Immature natural killer cell (primary cell): ENCODE measurements around the gene VPS52. TPM values are rescaled to one million over a fixed set of nuclear protein-coding genes. Genes with fewer than 3 reads are reported as not detected.

Experiments used
- DNase-seq, 3 donors: peaks; one replicate each; pipeline ENCODE4 v3.0.0; 2022; ENCODE audit warnings: mixed read lengths in 1 of 3
- H3K27ac Mint-ChIP-seq, 6 donors: one replicate each; pipeline ENCODE4 v1.8.0; 2020; ENCODE audit warnings: mixed read lengths in 6 of 6, mild to moderate bottlenecking in 5 of 6, inconsistent platforms in 4 of 6, moderate library complexity in 3 of 6
- H3K27me3 Mint-ChIP-seq, 3 donors: one replicate each; pipeline ENCODE4 v1.8.0; 2020 to 2021; ENCODE audit warnings: low read depth in 3 of 3, mild to moderate bottlenecking in 3 of 3, mixed read lengths in 3 of 3, moderate library complexity in 3 of 3, inconsistent platforms in 1 of 3
- H3K36me3 Mint-ChIP-seq, 3 donors: one replicate each; pipeline ENCODE4 v1.8.0; 2020; ENCODE audit warnings: mixed read lengths in 3 of 3, inconsistent platforms in 2 of 3, mild to moderate bottlenecking in 2 of 3
- H3K4me1 Mint-ChIP-seq, 2 donors: one replicate each; pipeline ENCODE4 v1.8.0; 2020; ENCODE audit warnings: inconsistent platforms in 2 of 2, mild to moderate bottlenecking in 2 of 2, mixed read lengths in 2 of 2, moderate library complexity in 1 of 2
- H3K4me3 Mint-ChIP-seq, 5 donors: one replicate each; pipeline ENCODE4 v1.8.0; 2020; ENCODE audit warnings: mild to moderate bottlenecking in 5 of 5, mixed read lengths in 5 of 5, inconsistent platforms in 3 of 5, moderate library complexity in 3 of 5
- H3K9me3 Mint-ChIP-seq, 6 donors: one replicate each; pipeline ENCODE4 v1.8.0; 2020; ENCODE audit warnings: mild to moderate bottlenecking in 6 of 6, mixed read lengths in 6 of 6, inconsistent platforms in 4 of 6, moderate library complexity in 3 of 6
- polyA plus RNA-seq, 3 donors: library from polyadenylated mRNA; unstranded; fragments of 300-500 nt; fragmentation: Illumina TruSeq; gene quantifications; one replicate each; pipeline ENCODE4 v1.2.3, GENCODE V29; 2021

The VPS52 gene
- polyA plus RNA-seq, 3 donors from 2014 or later = 11.6 to 26.8 (median 16.8) TPM

- H3K4me3 Mint-ChIP-seq = no peak overlapping the region
- peaks cover 14 to 25% (median 15%) of the 10 kb centered on the region in 3 donors for H3K27me3 Mint-ChIP-seq
- H3K27ac Mint-ChIP-seq = no peak overlapping the region
- H3K36me3 Mint-ChIP-seq = peaks cover 4 to 24% (median 12%) of the 10 kb centered on the region in 3 donors
- H3K9me3 Mint-ChIP-seq = no peaks in the 10 kb centered on the region
- no peak for DNase-seq
- peaks cover 26 to 28% of the 10 kb centered on the region in 2 donors for H3K4me1 Mint-ChIP-seq
Measured at GRCh38 chr6:33213989-33214335, 57.7 kb downstream of the VPS52 start.

- peaks cover 29 to 33% of the 10 kb centered on the region in 2 donors for H3K4me1 Mint-ChIP-seq
- no peak for DNase-seq
- H3K27me3 Mint-ChIP-seq = peaks cover 15 to 27% (median 19%) of the 10 kb centered on the region in 3 donors
- H3K27ac Mint-ChIP-seq = peak overlapping the region in 1 of 6 donors; percentile 58
- no peaks in the 10 kb centered on the region for H3K9me3 Mint-ChIP-seq
- H3K4me3 Mint-ChIP-seq = peak overlapping the region in 2 of 5 donors; percentile 28 to 46
- peaks cover 4 to 24% (median 12%) of the 10 kb centered on the region in 3 donors for H3K36me3 Mint-ChIP-seq
Measured at GRCh38 chr6:33213166-33213988, 58.3 kb downstream of the VPS52 start.

- H3K27me3 Mint-ChIP-seq = peaks cover 14 to 29% (median 20%) of the 10 kb centered on the region in 3 donors
- H3K4me1 Mint-ChIP-seq = peaks cover 29 to 33% of the 10 kb centered on the region in 2 donors
- H3K4me3 Mint-ChIP-seq = peak overlapping the region in 3 of 5 donors; percentile 21 to 50 (median 28)
- H3K36me3 Mint-ChIP-seq = peaks cover 4 to 24% (median 12%) of the 10 kb centered on the region in 3 donors
- H3K27ac Mint-ChIP-seq = peak overlapping the region in 3 of 6 donors; percentile 62 to 78 (median 64)
- no peaks in the 10 kb centered on the region for H3K9me3 Mint-ChIP-seq
- DNase-seq = no peak
Measured at GRCh38 chr6:33212857-33213165, 58.9 kb downstream of the VPS52 start.

GRCh38 chr6:33211666-33212422 is 59.8 kb downstream of the VPS52 start:
- Mint-ChIP-seq H3K36me3 (peaks cover 4 to 24% (median 12%) of the 10 kb centered on the region in 3 donors), H3K27me3 (peaks cover 17 to 30% (median 21%) of the 10 kb centered on the region in 3 donors), H3K4me1 (peaks cover 29 to 33% of the 10 kb centered on the region in 2 donors), H3K4me3 (no peak overlapping the region), H3K9me3 (no peaks in the 10 kb centered on the region), H3K27ac (peak overlapping the region in 1 of 6 donors; percentile 64)
- no peak for DNase-seq

GRCh38 chr6:33211136-33211535 is 60.5 kb downstream of the VPS52 start:
- Mint-ChIP-seq H3K27ac (no peak overlapping the region), H3K4me3 (no peak overlapping the region), H3K4me1 (peaks cover 29 to 33% of the 10 kb centered on the region in 2 donors), H3K9me3 (no peaks in the 10 kb centered on the region), H3K36me3 (peaks cover 4 to 24% (median 12%) of the 10 kb centered on the region in 3 donors), H3K27me3 (peaks cover 18 to 30% (median 23%) of the 10 kb centered on the region in 3 donors)
- DNase-seq = no peak

- Mint-ChIP-seq H3K4me1 (peaks cover 35 to 39% of the 10 kb centered on the region in 2 donors), H3K36me3 (peaks cover 4 to 24% (median 12%) of the 10 kb centered on the region in 3 donors), H3K9me3 (no peaks in the 10 kb centered on the region), H3K27ac (peak overlapping the region in 2 of 6 donors; percentile 42 to 95), H3K27me3 (peaks cover 22 to 28% (median 23%) of the 10 kb centered on the region in 3 donors), H3K4me3 (peak overlapping the region; percentile 21 to 92 (median 85))
- DNase-seq = no peak
Measured at GRCh38 chr6:33209856-33210255, 61.8 kb downstream of the VPS52 start.

GRCh38 chr6:33208091-33208967 is 63.3 kb downstream of the VPS52 start, which contains the start of gene RING1:
TSS of gene RING1 (plus strand) at chr6:33208500. CDS start at chr6:33208823, 323 bp downstream.
- Mint-ChIP-seq H3K4me3 (peak within 1 kb of the TSS; percentile 80 to 96 (median 85)), H3K36me3 (peaks cover 5 to 25% (median 12%) of the 10 kb centered on the region in 3 donors), H3K27me3 (peaks cover 18 to 26% (median 24%) of the 10 kb centered on the region in 3 donors), H3K4me1 (peaks cover 41 to 47% of the 10 kb centered on the region in 2 donors), H3K27ac (peak within 1 kb of the TSS; percentile 87 to 98 (median 94)), H3K9me3 (no peaks in the 10 kb centered on the region)
- peak; percentile 88 to 90 (median 89) for DNase-seq

- Mint-ChIP-seq H3K36me3 (peaks cover 11 to 28% (median 11%) of the 10 kb centered on the region in 3 donors), H3K27ac (peak overlapping the region; percentile 76 to 98 (median 90)), H3K4me1 (peaks cover 41 to 47% of the 10 kb centered on the region in 2 donors), H3K27me3 (peaks cover 16 to 25% (median 21%) of the 10 kb centered on the region in 3 donors), H3K9me3 (no peaks in the 10 kb centered on the region), H3K4me3 (peak overlapping the region; percentile 80 to 92 (median 85))
- peak in 1 of 3 donors; percentile 27 for DNase-seq
Measured at GRCh38 chr6:33207552-33208090, 64.1 kb downstream of the VPS52 start.

GRCh38 chr6:33206864-33207551 is 64.7 kb downstream of the VPS52 start:
- Mint-ChIP-seq H3K36me3 (peaks cover 5 to 28% (median 9%) of the 10 kb centered on the region in 3 donors), H3K4me1 (peaks cover 44 to 47% of the 10 kb centered on the region in 2 donors), H3K27ac (peak overlapping the region in 1 of 6 donors; percentile 79), H3K27me3 (peaks cover 10 to 22% (median 17%) of the 10 kb centered on the region in 3 donors), H3K9me3 (no peaks in the 10 kb centered on the region), H3K4me3 (peak overlapping the region in 4 of 5 donors; percentile 80 to 92 (median 84))
- DNase-seq = no peak

GRCh38 chr6:33206027-33206863 is 65.4 kb downstream of the VPS52 start:
- H3K36me3 Mint-ChIP-seq = peaks cover 4 to 28% (median 7%) of the 10 kb centered on the region in 3 donors
- DNase-seq = no peak
- peaks cover 52 to 54% of the 10 kb centered on the region in 2 donors for H3K4me1 Mint-ChIP-seq
- peaks cover 10 to 20% (median 16%) of the 10 kb centered on the region in 3 donors for H3K27me3 Mint-ChIP-seq
- peak overlapping the region in 5 of 6 donors; percentile 29 to 76 (median 69) for H3K27ac Mint-ChIP-seq
- H3K9me3 Mint-ChIP-seq = no peaks in the 10 kb centered on the region
- peak overlapping the region; percentile 45 to 93 (median 64) for H3K4me3 Mint-ChIP-seq

- H3K9me3 Mint-ChIP-seq = no peaks in the 10 kb centered on the region
- no peak for DNase-seq
- peaks cover 7 to 30% (median 8%) of the 10 kb centered on the region in 3 donors for H3K36me3 Mint-ChIP-seq
- peaks cover 60 to 62% of the 10 kb centered on the region in 2 donors for H3K4me1 Mint-ChIP-seq
- H3K27ac Mint-ChIP-seq = peak overlapping the region; percentile 71 to 94 (median 82)
- peaks cover 16 to 23% (median 20%) of the 10 kb centered on the region in 3 donors for H3K27me3 Mint-ChIP-seq
- H3K4me3 Mint-ChIP-seq = peak overlapping the region; percentile 86 to 93 (median 89)
Measured at GRCh38 chr6:33205191-33206026, 66.3 kb downstream of the VPS52 start.
